Stomach smooth muscle (tissue), 2 donors: ENCODE data around the gene GRHL3.
"Not testable (repeated sequence)": the region's sequence is repeated elsewhere in the genome, so short reads cannot be mapped to it uniquely, and the experiment has no call there.

Experiments used
- H3K27ac ChIP-seq: one replicate; pipeline ENCODE4 v1.7.0; 2013; ENCODE audit warnings: mild to moderate bottlenecking, low read length, inconsistent platforms
- H3K27me3 ChIP-seq, 2 donors: one replicate each; pipeline ENCODE4 v1.7.0; 2013; ENCODE audit warnings: low read length in 2 of 2; ENCODE audit not compliant: insufficient read depth in 2 of 2, control insufficient read depth in 1 of 2
- H3K36me3 ChIP-seq, 2 donors: one replicate each; pipeline ENCODE4 v1.7.0; 2013; ENCODE audit warnings: low read length in 2 of 2; ENCODE audit not compliant: control insufficient read depth in 2 of 2, insufficient read depth in 2 of 2
- H3K4me1 ChIP-seq: one replicate; pipeline ENCODE4 v1.7.0; 2013; ENCODE audit warnings: low read length; ENCODE audit not compliant: control insufficient read depth, insufficient read depth
- H3K4me3 ChIP-seq, 2 donors: one replicate each; pipeline ENCODE4 v1.7.0; 2013; ENCODE audit warnings: low read length in 2 of 2
- H3K9ac ChIP-seq, 2 donors: one replicate each; pipeline ENCODE4 v1.7.0; 2013; ENCODE audit warnings: low read length in 2 of 2, mild to moderate bottlenecking in 1 of 2
- H3K9me3 ChIP-seq, 2 donors: one replicate each; pipeline ENCODE4 v1.7.0; 2013; ENCODE audit warnings: low read length in 2 of 2; ENCODE audit not compliant: control insufficient read depth in 2 of 2
- donor health status: healthy.
- donor health status: Pancreatic carcinoma.

GRHL3 gene

GRCh38 chr1:24283326-24284155 is 35.6 kb upstream of the GRHL3 start:
- H3K4me3 ChIP-seq, result no peak overlapping the region
- no peaks in the 10 kb centered on the region for H3K9me3 ChIP-seq
- peaks cover 2 to 5% of the 10 kb centered on the region in 2 donors for H3K27me3 ChIP-seq
- no peaks in the 10 kb centered on the region for H3K4me1 ChIP-seq
- H3K9ac ChIP-seq, result no peak overlapping the region
- H3K36me3 ChIP-seq, result no peaks in the 10 kb centered on the region
- no peak overlapping the region for H3K27ac ChIP-seq

GRCh38 chr1:24284156-24284471 is 35.0 kb upstream of the GRHL3 start:
- H3K27ac ChIP-seq, result no peak overlapping the region
- H3K4me1 ChIP-seq, result no peaks in the 10 kb centered on the region
- no peaks in the 10 kb centered on the region for H3K9me3 ChIP-seq
- peaks cover 2 to 3% of the 10 kb centered on the region in 2 donors for H3K27me3 ChIP-seq
- no peak overlapping the region for H3K9ac ChIP-seq
- no peaks in the 10 kb centered on the region for H3K36me3 ChIP-seq
- H3K4me3 ChIP-seq, result no peak overlapping the region

GRCh38 chr1:24285231-24285630 is 33.9 kb upstream of the GRHL3 start:
- no peak overlapping the region for H3K4me3 ChIP-seq
- H3K9me3 ChIP-seq, result no peaks in the 10 kb centered on the region
- H3K27me3 ChIP-seq, result peaks cover 0 to 4% of the 10 kb centered on the region in 2 donors
- H3K36me3 ChIP-seq, result no peaks in the 10 kb centered on the region
- H3K4me1 ChIP-seq, result no peaks in the 10 kb centered on the region
- H3K27ac ChIP-seq, result no peak overlapping the region
- H3K9ac ChIP-seq, result no peak overlapping the region

- Histone ChIP-seq H3K9ac (no peak overlapping the region), H3K9me3 (no peaks in the 10 kb centered on the region), H3K4me1 (no peaks in the 10 kb centered on the region), H3K4me3 (no peak overlapping the region), H3K27me3 (peaks cover 0 to 4% of the 10 kb centered on the region in 2 donors), H3K27ac (no peak overlapping the region), H3K36me3 (no peaks in the 10 kb centered on the region)
Observed at GRCh38 chr1:24286246-24287010, 32.7 kb upstream of the GRHL3 start.

GRCh38 chr1:24287779-24288178 is 31.4 kb upstream of the GRHL3 start:
- H3K9ac ChIP-seq, H3K9me3 ChIP-seq, H3K4me3 ChIP-seq, H3K36me3 ChIP-seq, H3K4me1 ChIP-seq, H3K27me3 ChIP-seq, H3K27ac ChIP-seq: not testable (repeated sequence)

GRCh38 chr1:24288479-24288878 is 30.7 kb upstream of the GRHL3 start:
- H3K27me3 ChIP-seq, result peaks cover 0 to 2% of the 10 kb centered on the region in 2 donors
- H3K4me3 ChIP-seq, result no peak overlapping the region
- H3K9ac ChIP-seq, result no peak overlapping the region
- no peaks in the 10 kb centered on the region for H3K4me1 ChIP-seq
- no peaks in the 10 kb centered on the region for H3K36me3 ChIP-seq
- H3K9me3 ChIP-seq, result no peaks in the 10 kb centered on the region
- H3K27ac ChIP-seq, result no peak overlapping the region

- H3K4me1 ChIP-seq, result peaks cover 9% of the 10 kb centered on the region
- no peak overlapping the region for H3K9ac ChIP-seq
- H3K9me3 ChIP-seq, result no peaks in the 10 kb centered on the region
- H3K36me3 ChIP-seq, result no peaks in the 10 kb centered on the region
- no peak overlapping the region for H3K27ac ChIP-seq
- peaks cover 0 to 2% of the 10 kb centered on the region in 2 donors for H3K27me3 ChIP-seq
- H3K4me3 ChIP-seq, result no peak overlapping the region
Observed at GRCh38 chr1:24289937-24290595, 29.1 kb upstream of the GRHL3 start.

GRCh38 chr1:24290933-24291487 is 28.1 kb upstream of the GRHL3 start:
- no peak overlapping the region for H3K9ac ChIP-seq
- no peaks in the 10 kb centered on the region for H3K9me3 ChIP-seq
- H3K27ac ChIP-seq, result no peak overlapping the region
- H3K27me3 ChIP-seq, result peaks cover 0 to 2% of the 10 kb centered on the region in 2 donors
- H3K4me1 ChIP-seq, result peaks cover 14% of the 10 kb centered on the region
- H3K36me3 ChIP-seq, result no peaks in the 10 kb centered on the region
- H3K4me3 ChIP-seq, result no peak overlapping the region

- Histone ChIP-seq H3K27me3 (peaks cover 0 to 2% of the 10 kb centered on the region in 2 donors), H3K9me3 (no peaks in the 10 kb centered on the region), H3K4me3 (no peak overlapping the region), H3K27ac (no peak overlapping the region), H3K9ac (no peak overlapping the region), H3K36me3 (no peaks in the 10 kb centered on the region), H3K4me1 (peaks cover 14% of the 10 kb centered on the region)
Observed at GRCh38 chr1:24292103-24292502, 27.1 kb upstream of the GRHL3 start.

GRCh38 chr1:24292887-24293286 is 26.3 kb upstream of the GRHL3 start:
- Histone ChIP-seq H3K27me3 (peaks cover 0 to 2% of the 10 kb centered on the region in 2 donors), H3K9ac (no peak overlapping the region), H3K4me1 (peaks cover 14% of the 10 kb centered on the region), H3K4me3 (no peak overlapping the region), H3K9me3 (no peaks in the 10 kb centered on the region), H3K36me3 (no peaks in the 10 kb centered on the region), H3K27ac (no peak overlapping the region)
